ENCODE measurements around the gene TOR4A. TPM values are rescaled to one million over a fixed set of nuclear protein-coding genes. Genes with fewer than 3 reads are reported as not detected.
"Not testable (repeated sequence)": the region's sequence is repeated elsewhere in the genome, so short reads cannot be mapped to it uniquely, and the experiment has no call there.

The TOR4A gene
- total RNA-seq, 1 experiment from 2014 or later: 28.9 TPM

DNA sequence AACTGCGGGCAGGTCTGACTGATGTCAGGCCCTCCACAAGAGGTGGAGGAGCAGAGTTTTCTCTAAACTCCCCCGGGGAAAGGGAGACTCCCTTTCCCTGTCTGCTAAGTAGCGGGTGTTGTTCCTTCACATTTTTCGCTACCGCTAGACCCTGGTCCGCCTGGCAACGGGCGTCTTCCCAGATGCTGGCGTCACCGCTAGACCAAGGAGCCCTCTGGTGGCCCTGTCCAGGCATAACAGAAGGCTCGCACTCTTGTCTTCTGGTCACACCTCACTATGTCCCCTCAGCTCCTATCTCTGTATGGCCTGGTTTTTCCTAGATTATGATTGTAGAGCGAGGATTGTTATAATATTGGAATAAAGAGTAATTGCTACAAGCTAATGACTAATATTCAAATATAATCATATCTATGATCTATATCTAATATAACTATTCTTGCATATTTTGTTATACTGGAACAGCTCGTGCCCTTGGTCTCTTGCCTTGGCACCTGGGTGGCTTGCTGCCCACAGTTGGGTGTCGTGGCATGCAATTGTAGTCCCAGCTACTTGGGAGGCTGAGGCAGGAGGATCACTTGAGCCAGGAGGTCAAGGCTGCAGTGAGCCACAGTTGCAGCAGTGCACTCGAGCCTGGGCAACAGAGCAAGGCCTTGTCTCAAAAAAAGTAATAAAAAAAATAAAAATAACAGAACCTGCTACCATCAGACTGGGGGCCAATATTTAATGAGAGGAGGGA lies 15.2 kb upstream of the TOR4A start:
- ATAC-seq; H3K4me2 ChIP-seq (ENCODE audit: low read length); H3K4me1 ChIP-seq (ENCODE audit: insufficient read depth, low read length); POLR2A ChIA-PET (ENCODE audit: unreplicated experiment); H3K27me3 ChIP-seq (ENCODE audit: low read length); H3K27ac ChIP-seq (ENCODE audit: low read length); H2AFZ ChIP-seq (ENCODE audit: low read length); H3F3A ChIP-seq (ENCODE audit: low read length, unreplicated experiment); BruUV-seq (replicated peaks); H3K79me2 ChIP-seq (ENCODE audit: low read length); H3K4me3 ChIP-seq (ENCODE audit: low read length); H3K9me3 ChIP-seq (ENCODE audit: low read length); DNase-seq; H3K9me2 ChIP-seq (replicated peaks; ENCODE audit: low read length); intact Hi-C loops (cut with micrococcal nuclease); H3K36me3 ChIP-seq (ENCODE audit: low read depth, low read length); CTCF ChIA-PET; H3K9ac ChIP-seq (ENCODE audit: low read length); H4K20me1 ChIP-seq (ENCODE audit: low read length): not testable (repeated sequence)
- TF ChIP-seq, protein P1, sequence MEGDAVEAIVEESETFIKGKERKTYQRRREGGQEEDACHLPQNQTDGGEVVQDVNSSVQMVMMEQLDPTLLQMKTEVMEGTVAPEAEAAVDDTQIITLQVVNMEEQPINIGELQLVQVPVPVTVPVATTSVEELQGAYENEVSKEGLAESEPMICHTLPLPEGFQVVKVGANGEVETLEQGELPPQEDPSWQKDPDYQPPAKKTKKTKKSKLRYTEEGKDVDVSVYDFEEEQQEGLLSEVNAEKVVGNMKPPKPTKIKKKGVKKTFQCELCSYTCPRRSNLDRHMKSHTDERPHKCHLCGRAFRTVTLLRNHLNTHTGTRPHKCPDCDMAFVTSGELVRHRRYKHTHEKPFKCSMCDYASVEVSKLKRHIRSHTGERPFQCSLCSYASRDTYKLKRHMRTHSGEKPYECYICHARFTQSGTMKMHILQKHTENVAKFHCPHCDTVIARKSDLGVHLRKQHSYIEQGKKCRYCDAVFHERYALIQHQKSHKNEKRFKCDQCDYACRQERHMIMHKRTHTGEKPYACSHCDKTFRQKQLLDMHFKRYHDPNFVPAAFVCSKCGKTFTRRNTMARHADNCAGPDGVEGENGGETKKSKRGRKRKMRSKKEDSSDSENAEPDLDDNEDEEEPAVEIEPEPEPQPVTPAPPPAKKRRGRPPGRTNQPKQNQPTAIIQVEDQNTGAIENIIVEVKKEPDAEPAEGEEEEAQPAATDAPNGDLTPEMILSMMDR (conservative IDR thresholded peaks at IDR 0.05; ENCODE audit: low read depth, low read length): peak; percentile 37; the same call in 1 of the 2 replicates

DNA sequence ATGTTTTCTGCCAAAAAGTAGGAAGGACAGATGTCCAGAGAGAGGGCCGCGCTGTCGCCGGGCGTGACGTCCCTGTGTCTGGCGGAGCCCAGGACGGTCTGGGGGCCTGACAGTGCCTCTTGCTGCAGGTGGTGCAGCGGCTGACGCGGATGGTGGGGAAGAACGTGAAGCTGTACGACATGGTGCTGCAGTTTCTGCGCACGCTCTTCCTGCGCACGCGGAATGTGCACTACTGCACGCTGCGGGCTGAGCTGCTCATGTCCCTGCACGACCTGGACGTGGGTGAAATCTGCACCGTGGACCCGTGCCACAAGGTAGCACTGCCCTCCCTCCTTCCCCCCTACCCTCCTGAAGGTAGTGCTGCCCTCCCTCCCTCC lies 14.6 kb upstream of the TOR4A start:
- Histone ChIP-seq H3K9me3 (ENCODE audit: low read length) (no peaks in the 10 kb centered on the region), H3K36me3 (ENCODE audit: low read depth, low read length) (peaks cover 6% of the 10 kb centered on the region; the same call in 1 of the 2 replicates), H3K79me2 (ENCODE audit: low read length) (no peaks in the 10 kb centered on the region), H4K20me1 (ENCODE audit: low read length) (no peaks in the 10 kb centered on the region), H3K4me3 (ENCODE audit: low read length) (no peak overlapping the region), H3K27me3 (ENCODE audit: low read length) (no peaks in the 10 kb centered on the region), H2AFZ (ENCODE audit: low read length) (no peak overlapping the region), H3K9ac (ENCODE audit: low read length) (no peak overlapping the region), H3K27ac (ENCODE audit: low read length) (no peak overlapping the region), H3K9me2 (replicated peaks; ENCODE audit: low read length) (no peaks in the 10 kb centered on the region), H3F3A (ENCODE audit: low read length, unreplicated experiment) (no peaks in the 10 kb centered on the region), H3K4me1 (ENCODE audit: insufficient read depth, low read length) (no peaks in the 10 kb centered on the region), H3K4me2 (ENCODE audit: low read length) (no peak overlapping the region)
- POLR2A ChIA-PET (ENCODE audit: unreplicated experiment): no interaction called here
- no peak for ATAC-seq
- no peak for DNase-seq
- BruUV-seq (replicated peaks): no TSS peak
- CTCF ChIA-PET: no interaction called here
- TF ChIP-seq, protein P1 (conservative IDR thresholded peaks at IDR 0.05; ENCODE audit: low read depth, low read length): no peak
- TF ChIP-seq EZH2phosphoT487 (IDR thresholded peaks at IDR 0.05; ENCODE audit: borderline replicate concordance, low read length) (no peak), EZH2 (IDR thresholded peaks at IDR 0.05; ENCODE audit: low read length, unreplicated experiment) (no peak)
- intact Hi-C loops (cut with micrococcal nuclease): no loop called here

DNA sequence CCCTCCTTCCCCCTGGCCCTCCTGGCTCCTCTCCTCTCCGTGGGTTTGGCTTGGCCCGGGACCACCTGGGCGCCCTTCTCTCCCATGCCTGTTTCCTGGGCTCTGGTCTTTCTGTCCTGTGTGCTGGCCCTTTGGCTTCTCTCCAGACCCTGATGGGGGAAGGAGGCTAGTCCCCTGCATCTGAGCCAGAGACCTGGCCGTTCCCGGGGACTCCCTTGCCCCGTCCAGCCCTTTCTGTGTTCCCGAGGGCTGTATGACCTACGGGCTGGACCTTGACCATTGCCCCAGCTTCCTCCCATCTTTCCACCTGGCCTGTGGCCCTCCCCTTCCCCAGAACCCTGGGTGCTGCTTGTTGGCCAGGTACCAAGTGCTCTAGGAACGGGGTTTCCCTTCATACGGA lies 14.0 kb upstream of the TOR4A start:
- DNase-seq (no peak), ATAC-seq (no peak)
- no peak overlapping the region for H3K9ac ChIP-seq (ENCODE audit: low read length)
- H3K27me3 ChIP-seq (ENCODE audit: low read length): no peaks in the 10 kb centered on the region
- TF ChIP-seq, protein P1 (conservative IDR thresholded peaks at IDR 0.05; ENCODE audit: low read depth, low read length): no peak
- TF ChIP-seq EZH2phosphoT487 (IDR thresholded peaks at IDR 0.05; ENCODE audit: borderline replicate concordance, low read length): no peak
- TF ChIP-seq EZH2 (IDR thresholded peaks at IDR 0.05; ENCODE audit: low read length, unreplicated experiment): no peak
- no peaks in the 10 kb centered on the region for H3K9me2 ChIP-seq (replicated peaks; ENCODE audit: low read length)
- no peaks in the 10 kb centered on the region for H3K79me2 ChIP-seq (ENCODE audit: low read length)
- H3K4me1 ChIP-seq (ENCODE audit: insufficient read depth, low read length): no peaks in the 10 kb centered on the region
- H3K4me3 ChIP-seq (ENCODE audit: low read length): no peak overlapping the region
- H2AFZ ChIP-seq (ENCODE audit: low read length): no peak overlapping the region
- H4K20me1 ChIP-seq (ENCODE audit: low read length): no peaks in the 10 kb centered on the region
- intact Hi-C loops (cut with micrococcal nuclease): no loop called here
- H3K4me2 ChIP-seq (ENCODE audit: low read length): no peak overlapping the region
- ChIA-PET POLR2A (ENCODE audit: unreplicated experiment) (no interaction called here), CTCF (no interaction called here)
- H3K27ac ChIP-seq (ENCODE audit: low read length): no peak overlapping the region
- peaks cover 6% of the 10 kb centered on the region; the same call in 1 of the 2 replicates for H3K36me3 ChIP-seq (ENCODE audit: low read depth, low read length)
- no peaks in the 10 kb centered on the region for H3K9me3 ChIP-seq (ENCODE audit: low read length)
- no peaks in the 10 kb centered on the region for H3F3A ChIP-seq (ENCODE audit: low read length, unreplicated experiment)
- no TSS peak for BruUV-seq (replicated peaks)
